HepG2 (cell line): Measurements from ENCODE around the gene CDC14B. TPM values are rescaled to one million over a fixed set of nuclear protein-coding genes. Genes with fewer than 3 reads are reported as not detected.
A peak's percentile ranks its signal among the peaks of the same experiment; 100 is the strongest.

Experiments used
- ARID3A ChIP-seq: IDR thresholded peaks from 2 replicates; pipeline ENCODE4 v1.6.1; 2012; ENCODE audit warnings: low read depth, low read length, improper control_type of control experiment
- GTF2F1 ChIP-seq: fragments of 150-350 bp; IDR thresholded peaks from 2 replicates; pipeline ENCODE4 v1.6.1; 2014; ENCODE audit warnings: low read length
- HCFC1 ChIP-seq: fragments of 150-350 bp; IDR thresholded peaks from 2 replicates; pipeline ENCODE4 v1.6.1; 2014; ENCODE audit warnings: low read depth, low read length
- HOXD1 ChIP-seq: sonication (generic); formaldehyde crosslinking; IDR thresholded peaks from 2 replicates; pipeline ENCODE4 v1.5.0; 2020; ENCODE audit warnings: missing genetic modification reagents
- KDM5A ChIP-seq: fragments of 200-600 bp; sonication (generic); IDR thresholded peaks from 2 replicates; pipeline ENCODE4 v1.7.0; 2018; ENCODE audit warnings: antibody characterized with exemption, mild to moderate bottlenecking, low read length, borderline replicate concordance
- PCBP2 ChIP-seq: fragments of 200-400 bp; formaldehyde crosslinking; optimal IDR thresholded peaks from 2 replicates; pipeline ENCODE3; 2018; ENCODE audit warnings: low read length, low read depth; ENCODE audit not compliant: poor library complexity, severe bottlenecking
- PHF20 ChIP-seq: sonication (generic); formaldehyde crosslinking; IDR thresholded peaks from 2 replicates; pipeline ENCODE4 v1.5.0; 2020; ENCODE audit warnings: mild to moderate bottlenecking, missing genetic modification reagents
- PRDM10 ChIP-seq: sonication (generic); formaldehyde crosslinking; IDR thresholded peaks from 2 replicates; pipeline ENCODE4 v1.4.0; 2020; ENCODE audit warnings: low read depth, missing genetic modification reagents
- RFX5 ChIP-seq: IDR thresholded peaks from 2 replicates; pipeline ENCODE4 v1.6.1; 2011; ENCODE audit warnings: low read depth, low read length, improper control_type of control experiment
- SAP130 ChIP-seq: IDR thresholded peaks from 2 replicates; pipeline ENCODE4 v1.6.1; 2016; ENCODE audit warnings: low read depth
- TERF1 ChIP-seq: sonication (generic); formaldehyde crosslinking; IDR thresholded peaks from 2 replicates; pipeline ENCODE4 v1.8.0; 2022; ENCODE audit warnings: mild to moderate bottlenecking, missing genetic modification reagents, moderate library complexity
- TIGD3 ChIP-seq: sonication (generic); formaldehyde crosslinking; IDR thresholded peaks from 2 replicates; pipeline ENCODE4 v1.5.1; 2020; ENCODE audit warnings: mild to moderate bottlenecking, missing genetic modification reagents, borderline replicate concordance
- ZBTB1 ChIP-seq: sonication (generic); formaldehyde crosslinking; IDR thresholded peaks from 2 replicates; pipeline ENCODE4 v1.4.0; 2020; ENCODE audit warnings: missing genetic modification reagents, borderline replicate concordance
- ZBTB10 ChIP-seq: sonication (generic); formaldehyde crosslinking; IDR thresholded peaks from 2 replicates; pipeline ENCODE4 v1.4.0; 2020; ENCODE audit warnings: missing genetic modification reagents, borderline replicate concordance
- ZMYM2 ChIP-seq: sonication (generic); formaldehyde crosslinking; IDR thresholded peaks from 2 replicates; pipeline ENCODE4 v1.8.0; 2022; ENCODE audit warnings: mild to moderate bottlenecking, missing genetic modification reagents
- ZNF652 ChIP-seq: IDR thresholded peaks from 2 replicates; pipeline ENCODE4 v1.6.1; 2016; ENCODE audit warnings: low read depth, borderline replicate concordance
- ZNF747 ChIP-seq: sonication (generic); formaldehyde crosslinking; IDR thresholded peaks from 2 replicates; pipeline ENCODE4 v1.8.1; 2023; ENCODE audit warnings: missing genetic modification reagents, mild to moderate bottlenecking, borderline replicate concordance
- polyA plus RNA-seq, 8 experiments: library from polyadenylated mRNA; depleted of rRNA in 3 of 8; stranded (reverse) in 7 of 8; unstranded in 1 of 8; fragments of >200 nt; fragmentation: Illumina TruSeq in 4 of 8; extraction: Trizol in 4 of 8; gene quantifications; 2 replicates each; pipeline versions ENCODE4 v1.2.1 to v1.2.3, GENCODE V29; 2011 to 2016; ENCODE audit warnings: low read depth in 4 of 8, missing spikeins in 1 of 8, mixed read lengths in 1 of 8; ENCODE audit not compliant: insufficient read depth in 1 of 8
- total RNA-seq, 5 experiments: library from RNA; depleted of rRNA; stranded (reverse); fragments of >200 nt; fragmentation: Illumina TruSeq; extraction: Trizol; gene quantifications; 2 replicates each; pipeline ENCODE4 v1.2.3, GENCODE V29; 2016; ENCODE audit warnings: low read depth in 1 of 5

CDC14B gene
- total and polyA plus RNA-seq, 2 of the 13 experiments (the other 11 are each of a cell fraction or from before 2014, with no cell fraction given): 25.8 to 33.3 TPM

- TF ChIP-seq ZBTB10 (CRISPR knock-in tag) (peak; percentile 90; the same call in 1 of the 2 replicates), ARID3A (peak; percentile 89), ZMYM2 (CRISPR knock-in tag) (0 out of 2 replicates have a peak, but pooled peaks have one; percentile 63), TIGD3 (CRISPR knock-in tag) (no peak), RFX5 (no peak; the same call in 1 of the 2 replicates), PHF20 (CRISPR knock-in tag) (no peak), PCBP2 (no peak), ZNF747 (CRISPR knock-in tag) (peak; percentile 62; the same call in 1 of the 2 replicates), ZNF652 (CRISPR knock-in tag) (no peak), ZBTB1 (CRISPR knock-in tag) (no peak), TERF1 (no peak), KDM5A (no peak), HOXD1 (CRISPR knock-in tag) (no peak), SAP130 (CRISPR knock-in tag) (peak; percentile 89), GTF2F1 (0 out of 2 replicates have a peak, but pooled peaks have one; percentile 51), PRDM10 (CRISPR knock-in tag) (peak; percentile 30; the same call in 1 of the 2 replicates), HCFC1 (no peak)
These were observed 128.4 kb downstream of the CDC14B start (continued) for GRCh38 chr9:96491079-96491879.
